ENCODE results near the gene CES2. TPM values are rescaled to one million over a fixed set of nuclear protein-coding genes. Genes with fewer than 3 reads are reported as not detected.

CES2 gene, protein sequence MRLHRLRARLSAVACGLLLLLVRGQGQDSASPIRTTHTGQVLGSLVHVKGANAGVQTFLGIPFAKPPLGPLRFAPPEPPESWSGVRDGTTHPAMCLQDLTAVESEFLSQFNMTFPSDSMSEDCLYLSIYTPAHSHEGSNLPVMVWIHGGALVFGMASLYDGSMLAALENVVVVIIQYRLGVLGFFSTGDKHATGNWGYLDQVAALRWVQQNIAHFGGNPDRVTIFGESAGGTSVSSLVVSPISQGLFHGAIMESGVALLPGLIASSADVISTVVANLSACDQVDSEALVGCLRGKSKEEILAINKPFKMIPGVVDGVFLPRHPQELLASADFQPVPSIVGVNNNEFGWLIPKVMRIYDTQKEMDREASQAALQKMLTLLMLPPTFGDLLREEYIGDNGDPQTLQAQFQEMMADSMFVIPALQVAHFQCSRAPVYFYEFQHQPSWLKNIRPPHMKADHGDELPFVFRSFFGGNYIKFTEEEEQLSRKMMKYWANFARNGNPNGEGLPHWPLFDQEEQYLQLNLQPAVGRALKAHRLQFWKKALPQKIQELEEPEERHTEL
- total RNA-seq (2021) (37.6 and 39.8 TPM in 2 replicates), Bru-seq, nascent RNA (percentile 67 among the genes with signal in this experiment), BruChase-seq, experiment 1, labeled RNA remaining after a 2-hour chase (percentile 67 among the genes with signal in this experiment), BruChase-seq, experiment 2, labeled RNA remaining after a 6-hour chase (percentile 78 among the genes with signal in this experiment)
- long read RNA-seq, transcript CES2-201 (12 exons, 3,927 nt) = major isoform, 22 of 40 reads
- long read RNA-seq, partial matches to known transcripts = 4 of 40 reads
- long read RNA-seq, other reads (novel, unspliced or antisense) = 8 of 40 reads

DNA sequence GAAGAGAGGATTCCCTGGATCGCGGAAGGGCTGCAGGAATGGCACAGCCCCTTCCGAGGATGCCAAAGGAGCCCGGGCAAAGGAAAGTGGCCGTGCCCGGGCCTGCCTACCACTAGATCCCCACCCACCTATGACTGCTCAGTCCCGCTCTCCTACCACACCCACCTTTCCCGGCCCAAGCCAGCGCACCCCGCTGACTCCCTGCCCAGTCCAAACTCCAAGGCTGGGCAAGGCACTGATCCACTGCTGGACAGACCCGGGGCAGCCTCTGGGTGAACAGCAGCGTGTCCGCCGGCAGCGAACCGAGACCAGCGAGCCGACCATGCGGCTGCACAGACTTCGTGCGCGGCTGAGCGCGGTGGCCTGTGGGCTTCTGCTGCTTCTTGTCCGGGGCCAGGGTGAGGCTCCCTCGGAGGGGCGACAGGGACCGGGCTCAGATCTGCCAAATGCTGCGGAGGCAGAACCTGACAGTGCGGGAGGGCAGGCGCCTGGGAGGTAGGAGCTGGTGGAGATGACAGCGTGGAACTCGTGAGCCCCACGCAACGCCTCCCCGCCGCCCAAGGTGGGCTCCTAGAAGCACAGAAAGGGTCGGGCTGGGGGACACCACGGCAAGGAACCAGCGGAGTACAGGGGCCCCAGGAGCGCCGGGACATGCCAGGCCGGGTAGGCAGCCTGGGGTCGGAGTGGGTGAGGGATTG is at the start of gene CES2:
CES2 (plus strand) TSS at position 203 of the 698 bp plus-strand sequence; CDS start at position 323, 120 bp downstream.
- CTCF ChIA-PET = no interaction called here
- DNase-seq (ENCODE audit: low spot score) = no peak
- TF ChIP-seq, protein P1, sequence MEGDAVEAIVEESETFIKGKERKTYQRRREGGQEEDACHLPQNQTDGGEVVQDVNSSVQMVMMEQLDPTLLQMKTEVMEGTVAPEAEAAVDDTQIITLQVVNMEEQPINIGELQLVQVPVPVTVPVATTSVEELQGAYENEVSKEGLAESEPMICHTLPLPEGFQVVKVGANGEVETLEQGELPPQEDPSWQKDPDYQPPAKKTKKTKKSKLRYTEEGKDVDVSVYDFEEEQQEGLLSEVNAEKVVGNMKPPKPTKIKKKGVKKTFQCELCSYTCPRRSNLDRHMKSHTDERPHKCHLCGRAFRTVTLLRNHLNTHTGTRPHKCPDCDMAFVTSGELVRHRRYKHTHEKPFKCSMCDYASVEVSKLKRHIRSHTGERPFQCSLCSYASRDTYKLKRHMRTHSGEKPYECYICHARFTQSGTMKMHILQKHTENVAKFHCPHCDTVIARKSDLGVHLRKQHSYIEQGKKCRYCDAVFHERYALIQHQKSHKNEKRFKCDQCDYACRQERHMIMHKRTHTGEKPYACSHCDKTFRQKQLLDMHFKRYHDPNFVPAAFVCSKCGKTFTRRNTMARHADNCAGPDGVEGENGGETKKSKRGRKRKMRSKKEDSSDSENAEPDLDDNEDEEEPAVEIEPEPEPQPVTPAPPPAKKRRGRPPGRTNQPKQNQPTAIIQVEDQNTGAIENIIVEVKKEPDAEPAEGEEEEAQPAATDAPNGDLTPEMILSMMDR (conservative IDR thresholded peaks at IDR 0.05; ENCODE audit: low read depth, low read length) = no peak
- TF ChIP-seq EZH2 (IDR thresholded peaks at IDR 0.05; ENCODE audit: borderline replicate concordance, low read depth, low read length, poor library complexity, severe bottlenecking) = no peak
- Histone ChIP-seq H3K4me3 (ENCODE audit: low read depth, low read length, poor library complexity, severe bottlenecking) (peak within 1 kb of the TSS; percentile 80), H3K27me3 (replicated peaks; ENCODE audit: insufficient read depth, low read depth, low read length, poor library complexity) (no peaks in the 10 kb centered on the region), H3K36me3 (ENCODE audit: insufficient read depth, low read length, poor library complexity, severe bottlenecking) (peaks cover 9% of the 10 kb centered on the region), H3K27ac (ENCODE audit: low read depth, low read length, poor library complexity, severe bottlenecking) (peak within 1 kb of the TSS; percentile 92), H3K4me1 (ENCODE audit: insufficient read depth, low read length, poor library complexity, severe bottlenecking) (peaks cover 21% of the 10 kb centered on the region), H3K9me3 (ENCODE audit: low read depth, low read length, poor library complexity, severe bottlenecking) (no peaks in the 10 kb centered on the region)
- BruUV-seq (replicated peaks) = no TSS peak
- POLR2A ChIA-PET (ENCODE audit: low non-redundant PET) = no interaction called here
- intact Hi-C loops (cut with micrococcal nuclease; ENCODE audit: unreplicated experiment) = no loop called here

DNA sequence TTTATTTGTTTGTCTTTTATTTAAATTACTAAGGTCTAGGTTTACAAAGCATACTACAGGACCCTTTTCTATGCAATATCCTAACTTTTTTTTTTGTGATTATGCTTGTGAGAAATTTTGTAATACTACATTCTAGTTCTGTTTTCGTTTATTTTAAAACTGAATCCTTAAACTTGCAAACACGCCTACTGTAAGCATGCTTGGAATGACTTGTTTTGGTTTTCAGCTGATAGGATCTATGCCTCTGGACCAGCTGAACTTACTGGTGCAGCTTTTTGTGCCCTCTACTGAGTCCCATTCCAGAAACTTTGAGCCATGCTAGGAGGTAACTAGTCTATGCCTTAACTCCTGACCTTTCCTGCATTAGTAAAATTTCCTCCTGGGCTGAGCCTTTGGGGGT is 49.0 kb upstream of the CES2 start:
- Histone ChIP-seq H3K36me3 (ENCODE audit: insufficient read depth, low read length, poor library complexity, severe bottlenecking) (peaks cover 47% of the 10 kb centered on the region), H3K9me3 (ENCODE audit: low read depth, low read length, poor library complexity, severe bottlenecking) (no peaks in the 10 kb centered on the region), H3K4me1 (ENCODE audit: insufficient read depth, low read length, poor library complexity, severe bottlenecking) (peaks cover 12% of the 10 kb centered on the region), H3K4me3 (ENCODE audit: low read depth, low read length, poor library complexity, severe bottlenecking) (no peak overlapping the region), H3K27ac (ENCODE audit: low read depth, low read length, poor library complexity, severe bottlenecking) (peak overlapping the region; percentile 49), H3K27me3 (replicated peaks; ENCODE audit: insufficient read depth, low read depth, low read length, poor library complexity) (no peaks in the 10 kb centered on the region)
- intact Hi-C loops (cut with micrococcal nuclease; ENCODE audit: unreplicated experiment) = no loop called here
- BruUV-seq (replicated peaks) = no TSS peak
- TF ChIP-seq EZH2 (IDR thresholded peaks at IDR 0.05; ENCODE audit: borderline replicate concordance, low read depth, low read length, poor library complexity, severe bottlenecking) = no peak
- TF ChIP-seq, protein P1 (conservative IDR thresholded peaks at IDR 0.05; ENCODE audit: low read depth, low read length) = no peak
- no peak for DNase-seq (ENCODE audit: low spot score)
- CTCF ChIA-PET = no interaction called here
- POLR2A ChIA-PET (ENCODE audit: low non-redundant PET) = no interaction called here

DNA sequence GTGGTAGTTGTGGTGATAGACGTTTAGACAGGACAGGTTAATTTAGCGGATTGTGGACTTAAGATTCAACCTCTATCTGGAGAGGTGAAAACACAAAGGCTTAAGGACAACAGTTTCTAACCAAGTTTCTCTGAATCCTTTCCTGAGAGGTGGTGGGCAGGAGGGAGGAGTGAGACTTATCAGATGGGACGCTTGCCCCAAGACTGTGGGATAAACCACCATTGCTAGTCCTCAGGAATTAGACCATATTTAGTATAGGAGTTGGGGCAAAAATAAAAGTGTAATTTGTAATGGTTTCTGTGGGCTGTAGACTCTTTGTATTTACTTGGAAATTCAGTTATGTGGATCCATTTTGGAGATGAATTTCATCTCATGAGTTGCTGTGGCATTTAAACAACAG is 48.4 kb upstream of the CES2 start:
- peaks cover 47% of the 10 kb centered on the region for H3K36me3 ChIP-seq (ENCODE audit: insufficient read depth, low read length, poor library complexity, severe bottlenecking)
- TF ChIP-seq, protein P1 (conservative IDR thresholded peaks at IDR 0.05; ENCODE audit: low read depth, low read length) = no peak
- TF ChIP-seq EZH2 (IDR thresholded peaks at IDR 0.05; ENCODE audit: borderline replicate concordance, low read depth, low read length, poor library complexity, severe bottlenecking) = no peak
- intact Hi-C loops (cut with micrococcal nuclease; ENCODE audit: unreplicated experiment) = no loop called here
- H3K4me1 ChIP-seq (ENCODE audit: insufficient read depth, low read length, poor library complexity, severe bottlenecking) = peaks cover 12% of the 10 kb centered on the region
- H3K27me3 ChIP-seq (replicated peaks; ENCODE audit: insufficient read depth, low read depth, low read length, poor library complexity) = no peaks in the 10 kb centered on the region
- H3K27ac ChIP-seq (ENCODE audit: low read depth, low read length, poor library complexity, severe bottlenecking) = peak overlapping the region; percentile 49
- CTCF ChIA-PET = no interaction called here
- BruUV-seq (replicated peaks) = no TSS peak
- H3K9me3 ChIP-seq (ENCODE audit: low read depth, low read length, poor library complexity, severe bottlenecking) = no peaks in the 10 kb centered on the region
- POLR2A ChIA-PET (ENCODE audit: low non-redundant PET) = no interaction called here
- DNase-seq (ENCODE audit: low spot score) = no peak
- no peak overlapping the region for H3K4me3 ChIP-seq (ENCODE audit: low read depth, low read length, poor library complexity, severe bottlenecking)

All from A673 (cell line).